ENCODE results near the gene NRG2. TPM values are rescaled to one million over a fixed set of nuclear protein-coding genes. Genes with fewer than 3 reads are reported as not detected.

Gene NRG2
- total and polyA plus RNA-seq, 2 experiments from 2014 or later, result 0.37 to 1.3 TPM

- TF ChIP-seq REST (IDR thresholded peaks at IDR 0.05; ENCODE audit: unreplicated experiment) (no peak), STAT1 (IDR thresholded peaks at IDR 0.05; ENCODE audit: unreplicated experiment) (no peak), JUNB (IDR thresholded peaks at IDR 0.05; ENCODE audit: unreplicated experiment) (no peak), CTCF (conservative IDR thresholded peaks at IDR 0.05; ENCODE audit: low read depth in 2 of 2) (no peak), NANOG (IDR thresholded peaks at IDR 0.05; ENCODE audit: borderline replicate concordance) (no peak)
These were observed 127.8 kb downstream of the NRG2 start (continued) for GRCh38 chr5:139915266-139915665.

DNA sequence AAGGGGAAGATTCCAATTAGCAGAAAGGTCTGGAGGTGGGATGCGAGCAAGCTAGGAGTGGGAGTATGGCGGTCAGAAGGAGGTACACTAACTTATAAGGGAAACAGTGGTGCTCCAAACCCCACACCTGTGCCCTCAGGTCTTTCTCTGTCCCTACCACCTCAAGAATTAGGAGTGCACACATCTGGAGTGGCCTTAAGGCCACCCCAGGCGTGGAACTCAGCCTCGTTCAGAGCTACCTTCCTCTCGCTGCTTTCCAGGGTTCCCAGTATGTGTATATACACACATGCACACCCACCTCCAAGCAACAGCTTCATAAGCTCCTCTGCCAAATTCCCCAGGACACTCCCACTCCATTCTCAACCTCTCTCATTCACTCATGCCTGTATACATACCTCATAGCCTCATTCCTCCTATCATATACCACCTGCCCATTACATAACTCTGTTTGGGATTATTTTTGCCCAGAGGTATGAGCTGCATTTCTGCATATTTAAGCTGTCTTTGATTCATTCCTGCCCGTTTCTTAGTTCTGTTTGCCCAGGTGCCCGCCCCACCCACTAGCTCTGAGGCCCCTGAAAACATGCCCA lies 128.8 kb downstream of the NRG2 start:
- H3K4me1 Mint-ChIP-seq, result peaks cover 19% of the 10 kb centered on the region
- H3K4me3 Mint-ChIP-seq, result no peak overlapping the region
- TF ChIP-seq CREB1 (CRISPR knock-in tag; IDR thresholded peaks at IDR 0.05; ENCODE audit: low read depth) (no peak), STAT1 (IDR thresholded peaks at IDR 0.05; ENCODE audit: unreplicated experiment) (no peak), CTCF (conservative IDR thresholded peaks at IDR 0.05; ENCODE audit: low read depth in 2 of 2) (no peak), REST (IDR thresholded peaks at IDR 0.05; ENCODE audit: unreplicated experiment) (no peak), ZNF114 (CRISPR knock-in tag; IDR thresholded peaks at IDR 0.05) (no peak)
- TF ChIP-seq, protein P1, sequence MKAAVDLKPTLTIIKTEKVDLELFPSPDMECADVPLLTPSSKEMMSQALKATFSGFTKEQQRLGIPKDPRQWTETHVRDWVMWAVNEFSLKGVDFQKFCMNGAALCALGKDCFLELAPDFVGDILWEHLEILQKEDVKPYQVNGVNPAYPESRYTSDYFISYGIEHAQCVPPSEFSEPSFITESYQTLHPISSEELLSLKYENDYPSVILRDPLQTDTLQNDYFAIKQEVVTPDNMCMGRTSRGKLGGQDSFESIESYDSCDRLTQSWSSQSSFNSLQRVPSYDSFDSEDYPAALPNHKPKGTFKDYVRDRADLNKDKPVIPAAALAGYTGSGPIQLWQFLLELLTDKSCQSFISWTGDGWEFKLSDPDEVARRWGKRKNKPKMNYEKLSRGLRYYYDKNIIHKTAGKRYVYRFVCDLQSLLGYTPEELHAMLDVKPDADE (IDR thresholded peaks at IDR 0.05), result no peak

More for the DNA sequence above, 128.8 kb downstream of the NRG2 start:
- Histone ChIP-seq H2AFZ (no peak overlapping the region), H3K4me2 (no peak overlapping the region), H3K4me3 (no peak overlapping the region), H3K27ac (ENCODE audit: low read depth) (no peak overlapping the region), H3K27me3 (ENCODE audit: insufficient read depth) (no peaks in the 10 kb centered on the region), H3K9me2 (ENCODE audit: insufficient read depth) (no peaks in the 10 kb centered on the region), H3K4me1 (ENCODE audit: insufficient read depth) (peaks cover 9% of the 10 kb centered on the region), H3F3A (replicated peaks; ENCODE audit: low read depth) (no peaks in the 10 kb centered on the region), H3K79me2 (replicated peaks; ENCODE audit: insufficient read depth) (no peaks in the 10 kb centered on the region), H3K36me3 (ENCODE audit: insufficient read depth) (no peaks in the 10 kb centered on the region), H4K20me1 (replicated peaks; ENCODE audit: insufficient read depth) (no peaks in the 10 kb centered on the region)
- no peak for DNase-seq (ENCODE audit: low spot score)
- H3K36me3 Mint-ChIP-seq (ENCODE audit: low read depth), result no peaks in the 10 kb centered on the region
- peaks cover 3% of the 10 kb centered on the region; the same call in 1 of the 3 replicates for H3K9me3 Mint-ChIP-seq
- H3K27ac Mint-ChIP-seq, result no peak overlapping the region
- no peak for ATAC-seq
- peaks cover 2% of the 10 kb centered on the region for H3K27me3 Mint-ChIP-seq (ENCODE audit: insufficient read depth, low read depth, poor library complexity)

All from GM23338 (cell line).